Chondrocyte (in vitro differentiated cells): ENCODE data around the gene GPLD1. TPM values are rescaled to one million over a fixed set of nuclear protein-coding genes. Genes with fewer than 3 reads are reported as not detected.

ENCODE experiments used
- DNase-seq: peaks from one replicate; pipeline ENCODE4 v3.0.0; 2021; ENCODE audit warnings: mixed read lengths, low spot score
- H3K27ac Mint-ChIP-seq: one replicate; pipeline ENCODE4 v1.8.0; 2021; ENCODE audit warnings: mild to moderate bottlenecking, moderate library complexity, mixed read lengths; ENCODE audit not compliant: unreplicated experiment
- H3K27me3 Mint-ChIP-seq: 2 replicates; pipeline ENCODE4 v1.8.0; 2021; ENCODE audit warnings: low read depth, mixed read lengths
- H3K36me3 Mint-ChIP-seq: 2 replicates; pipeline ENCODE4 v1.8.0; 2021; ENCODE audit warnings: low read depth, mixed read lengths
- H3K4me1 Mint-ChIP-seq: 2 replicates; pipeline ENCODE4 v1.8.0; 2021; ENCODE audit warnings: low read depth, mild to moderate bottlenecking, mixed read lengths
- H3K4me3 Mint-ChIP-seq: one replicate; pipeline ENCODE4 v1.8.0; 2021; ENCODE audit warnings: mild to moderate bottlenecking, moderate library complexity, mixed read lengths; ENCODE audit not compliant: unreplicated experiment
- H3K9me3 Mint-ChIP-seq: 2 replicates; pipeline ENCODE4 v1.8.0; 2021; ENCODE audit warnings: low read depth, mixed read lengths
- total RNA-seq: library from RNA; stranded (reverse); gene quantifications from 3 replicates; pipeline ENCODE4 v1.2.1, GENCODE V29; 2021
- TF ChIP-seq, protein P1 (sequence below): fragments of 200-600 bp; sonication (generic); IDR thresholded peaks from 2 replicates; pipeline ENCODE4 v1.5.0; 2021; ENCODE audit warnings: antibody characterized with exemption, mild to moderate bottlenecking, moderate library complexity

The GPLD1 gene
- total RNA-seq, 1 donor from 2014 or later: 4.2 TPM

- H3K27ac Mint-ChIP-seq: no peak overlapping the region
- H3K4me1 Mint-ChIP-seq: peaks cover 18% of the 10 kb centered on the region
- H3K9me3 Mint-ChIP-seq: peaks cover 3% of the 10 kb centered on the region
- H3K27me3 Mint-ChIP-seq: no peaks in the 10 kb centered on the region
- no peak for DNase-seq
- H3K36me3 Mint-ChIP-seq: peaks cover 2% of the 10 kb centered on the region
- TF ChIP-seq, protein P1, sequence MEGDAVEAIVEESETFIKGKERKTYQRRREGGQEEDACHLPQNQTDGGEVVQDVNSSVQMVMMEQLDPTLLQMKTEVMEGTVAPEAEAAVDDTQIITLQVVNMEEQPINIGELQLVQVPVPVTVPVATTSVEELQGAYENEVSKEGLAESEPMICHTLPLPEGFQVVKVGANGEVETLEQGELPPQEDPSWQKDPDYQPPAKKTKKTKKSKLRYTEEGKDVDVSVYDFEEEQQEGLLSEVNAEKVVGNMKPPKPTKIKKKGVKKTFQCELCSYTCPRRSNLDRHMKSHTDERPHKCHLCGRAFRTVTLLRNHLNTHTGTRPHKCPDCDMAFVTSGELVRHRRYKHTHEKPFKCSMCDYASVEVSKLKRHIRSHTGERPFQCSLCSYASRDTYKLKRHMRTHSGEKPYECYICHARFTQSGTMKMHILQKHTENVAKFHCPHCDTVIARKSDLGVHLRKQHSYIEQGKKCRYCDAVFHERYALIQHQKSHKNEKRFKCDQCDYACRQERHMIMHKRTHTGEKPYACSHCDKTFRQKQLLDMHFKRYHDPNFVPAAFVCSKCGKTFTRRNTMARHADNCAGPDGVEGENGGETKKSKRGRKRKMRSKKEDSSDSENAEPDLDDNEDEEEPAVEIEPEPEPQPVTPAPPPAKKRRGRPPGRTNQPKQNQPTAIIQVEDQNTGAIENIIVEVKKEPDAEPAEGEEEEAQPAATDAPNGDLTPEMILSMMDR: no peak
- no peak overlapping the region for H3K4me3 Mint-ChIP-seq
These were observed 8.7 kb downstream of the GPLD1 start for GRCh38 chr6:24480705-24481104.

DNA sequence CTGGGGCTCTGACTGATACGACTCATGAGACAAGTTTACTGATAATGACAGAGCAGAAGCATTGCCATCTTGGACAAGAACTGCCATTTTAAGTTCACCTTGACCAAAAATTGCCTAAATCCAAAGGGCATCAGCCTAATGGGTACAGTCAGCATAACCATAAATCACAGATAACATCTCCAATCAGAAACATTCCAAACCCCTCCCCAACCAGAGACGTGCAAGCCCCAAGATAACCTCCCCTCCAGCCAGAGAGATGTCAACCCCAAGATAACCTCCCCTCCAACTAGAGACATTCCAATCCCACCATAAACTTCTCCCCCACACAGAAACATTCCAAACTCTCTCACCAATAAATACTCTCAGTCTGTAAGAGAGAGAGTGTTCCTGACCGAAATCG lies 10.5 kb downstream of the GPLD1 start:
- H3K4me1 Mint-ChIP-seq: peaks cover 10% of the 10 kb centered on the region
- H3K4me3 Mint-ChIP-seq: no peak overlapping the region
- no peak for DNase-seq
- no peak overlapping the region for H3K27ac Mint-ChIP-seq
- H3K27me3 Mint-ChIP-seq: no peaks in the 10 kb centered on the region
- peaks cover 2% of the 10 kb centered on the region for H3K36me3 Mint-ChIP-seq
- peaks cover 3% of the 10 kb centered on the region for H3K9me3 Mint-ChIP-seq
- TF ChIP-seq, protein P1: no peak

- H3K27me3 Mint-ChIP-seq: no peaks in the 10 kb centered on the region
- TF ChIP-seq, protein P1: no peak
- H3K27ac Mint-ChIP-seq: no peak overlapping the region
- H3K9me3 Mint-ChIP-seq: peaks cover 3% of the 10 kb centered on the region
- no peak overlapping the region for H3K4me3 Mint-ChIP-seq
- no peak for DNase-seq
- peaks cover 5% of the 10 kb centered on the region for H3K4me1 Mint-ChIP-seq
- peaks cover 2% of the 10 kb centered on the region for H3K36me3 Mint-ChIP-seq
These were observed 12.3 kb downstream of the GPLD1 start for GRCh38 chr6:24477070-24477469.

- TF ChIP-seq, protein P1: no peak
- DNase-seq: no peak
- Mint-ChIP-seq H3K27ac (no peak overlapping the region), H3K36me3 (peaks cover 2% of the 10 kb centered on the region), H3K9me3 (peaks cover 3% of the 10 kb centered on the region), H3K4me3 (no peak overlapping the region), H3K27me3 (no peaks in the 10 kb centered on the region), H3K4me1 (peaks cover 10% of the 10 kb centered on the region)
These were observed 12.7 kb downstream of the GPLD1 start for GRCh38 chr6:24476631-24477030.

DNA sequence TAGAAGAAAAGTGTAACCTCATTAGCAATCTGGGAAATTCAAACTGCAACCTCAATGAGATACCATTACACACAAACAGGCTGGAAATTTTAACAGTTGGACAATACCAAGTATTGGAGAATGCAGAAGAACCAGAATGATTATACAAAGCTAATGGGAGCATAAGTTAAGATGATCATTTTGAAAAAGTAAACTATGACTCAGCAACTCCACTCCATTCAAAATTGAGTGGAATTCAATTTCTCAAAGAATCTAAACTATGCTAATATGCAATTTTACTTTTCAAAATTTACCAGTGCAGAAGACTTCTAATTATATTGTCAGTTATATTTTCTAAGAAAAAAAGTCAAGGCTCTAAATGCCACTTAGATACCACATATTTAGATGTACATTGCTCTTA lies 17.2 kb downstream of the GPLD1 start:
- H3K27me3 Mint-ChIP-seq: no peaks in the 10 kb centered on the region
- H3K27ac Mint-ChIP-seq: no peak overlapping the region
- no peak overlapping the region for H3K4me3 Mint-ChIP-seq
- H3K36me3 Mint-ChIP-seq: no peaks in the 10 kb centered on the region
- no peaks in the 10 kb centered on the region for H3K9me3 Mint-ChIP-seq
- TF ChIP-seq, protein P1: no peak
- DNase-seq: no peak
- peaks cover 29% of the 10 kb centered on the region for H3K4me1 Mint-ChIP-seq
